ENCODE data around the gene PPM1J. TPM values are rescaled to one million over a fixed set of nuclear protein-coding genes. Genes with fewer than 3 reads are reported as not detected.
A peak's percentile ranks its signal among the peaks of the same experiment; 100 is the strongest.

Gene PPM1J
- total and polyA plus RNA-seq, 2 experiments from 2014 or later = 0.54 to 1.5 TPM

DNA sequence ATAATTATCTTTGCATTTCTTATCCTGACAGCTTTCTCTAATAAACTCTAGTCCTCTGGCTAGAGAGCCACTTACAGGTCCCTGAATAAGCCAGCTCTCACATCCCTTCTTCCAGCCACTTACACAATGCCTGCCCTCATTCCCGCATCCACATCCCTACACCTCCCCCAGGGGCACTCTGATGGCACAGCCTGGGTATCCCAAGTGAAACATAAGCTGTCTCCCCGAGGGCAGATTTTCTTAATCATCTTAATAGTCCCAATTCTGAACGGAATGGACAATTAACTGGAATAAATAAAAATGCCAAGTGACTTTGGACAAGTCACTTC lies 13.1 kb downstream of the PPM1J start:
- Histone ChIP-seq H3K36me3 (ENCODE audit: low read depth) (peaks cover 5% of the 10 kb centered on the region), H3K4me3 (no peak overlapping the region), H3K9me3 (ENCODE audit: low read depth) (no peaks in the 10 kb centered on the region), H3K4me2 (ENCODE audit: unreplicated experiment) (no peak overlapping the region), H4K20me1 (ENCODE audit: insufficient read depth) (no peaks in the 10 kb centered on the region), H3K4me1 (ENCODE audit: insufficient read depth) (peaks cover 17% of the 10 kb centered on the region), H2AFZ (no peak overlapping the region), H3K27ac (peak overlapping the region; percentile 80; the same call in 1 of the 2 replicates), H3K79me2 (ENCODE audit: insufficient read depth) (peaks cover 42% of the 10 kb centered on the region), H3K27me3 (replicated peaks; ENCODE audit: insufficient read depth) (no peaks in the 10 kb centered on the region), H3F3A (ENCODE audit: insufficient read depth) (peaks cover 55% of the 10 kb centered on the region), H3K9me2 (ENCODE audit: insufficient read depth) (no peaks in the 10 kb centered on the region), H3K9ac (0 out of 2 replicates have a peak overlapping the region, but pooled peaks have one; percentile 4)
- TF ChIP-seq EZH2phosphoT487 (IDR thresholded peaks at IDR 0.05; ENCODE audit: insufficient read depth, low read depth) = no peak
- TF ChIP-seq EZH2 (IDR thresholded peaks at IDR 0.05; ENCODE audit: insufficient read depth, poor library complexity, severe bottlenecking) = no peak
- DNase-seq = no peak
- WGBS, 2 experiments (ENCODE audit: low coverage in 1 of 2, low lambda C conversion rate in 2 of 2, missing lambda C conversion rate in 2 of 2) = 55 to 62% methylated on average over 3 of the region's 3 CpGs
- in situ Hi-C loops (cut with MboI) = no loop called here

DNA sequence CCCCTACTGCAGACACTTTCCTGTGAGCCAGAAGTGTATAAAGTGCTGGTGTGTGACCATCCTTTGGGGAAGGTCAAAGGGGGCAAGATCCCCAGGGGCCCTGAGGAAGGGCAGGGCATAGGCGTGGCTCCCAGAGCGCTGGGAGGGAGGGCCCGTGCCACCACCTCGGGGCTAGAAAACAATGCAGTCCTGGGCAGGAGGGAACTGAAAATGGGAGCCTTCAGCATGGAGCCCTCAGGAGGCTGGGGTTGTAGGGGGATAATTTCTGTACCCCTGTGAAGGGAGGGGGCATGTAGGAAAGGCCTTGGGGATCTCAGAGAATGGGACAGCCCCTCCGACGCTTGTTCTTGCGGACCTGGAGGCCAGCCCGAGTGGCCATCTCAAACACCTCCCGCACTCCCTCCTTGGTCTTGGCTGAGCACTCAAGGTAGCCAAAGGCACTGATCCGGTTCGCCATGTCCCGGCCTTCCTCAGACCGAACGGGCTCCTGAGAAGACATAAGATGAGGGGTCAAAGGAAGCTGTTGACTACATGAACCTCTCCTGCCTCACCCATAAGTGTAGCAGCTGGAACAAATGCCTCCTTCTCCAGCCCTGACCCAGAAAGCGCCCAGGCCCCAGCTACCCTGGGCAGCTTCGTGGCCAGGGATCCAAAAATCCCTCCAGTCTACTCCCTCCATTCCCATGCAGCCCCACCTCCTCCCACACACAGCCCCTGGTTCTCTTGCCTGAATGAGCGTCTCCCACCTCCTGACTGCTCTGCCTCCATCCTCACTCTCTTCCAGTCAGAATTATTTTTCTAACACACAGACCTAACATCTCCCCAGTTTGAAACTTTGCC lies 13.7 kb downstream of the PPM1J start:
- H3K4me2 ChIP-seq (ENCODE audit: unreplicated experiment) = peak overlapping the region; percentile 66
- H3K36me3 ChIP-seq (ENCODE audit: low read depth) = peaks cover 5% of the 10 kb centered on the region

DNA sequence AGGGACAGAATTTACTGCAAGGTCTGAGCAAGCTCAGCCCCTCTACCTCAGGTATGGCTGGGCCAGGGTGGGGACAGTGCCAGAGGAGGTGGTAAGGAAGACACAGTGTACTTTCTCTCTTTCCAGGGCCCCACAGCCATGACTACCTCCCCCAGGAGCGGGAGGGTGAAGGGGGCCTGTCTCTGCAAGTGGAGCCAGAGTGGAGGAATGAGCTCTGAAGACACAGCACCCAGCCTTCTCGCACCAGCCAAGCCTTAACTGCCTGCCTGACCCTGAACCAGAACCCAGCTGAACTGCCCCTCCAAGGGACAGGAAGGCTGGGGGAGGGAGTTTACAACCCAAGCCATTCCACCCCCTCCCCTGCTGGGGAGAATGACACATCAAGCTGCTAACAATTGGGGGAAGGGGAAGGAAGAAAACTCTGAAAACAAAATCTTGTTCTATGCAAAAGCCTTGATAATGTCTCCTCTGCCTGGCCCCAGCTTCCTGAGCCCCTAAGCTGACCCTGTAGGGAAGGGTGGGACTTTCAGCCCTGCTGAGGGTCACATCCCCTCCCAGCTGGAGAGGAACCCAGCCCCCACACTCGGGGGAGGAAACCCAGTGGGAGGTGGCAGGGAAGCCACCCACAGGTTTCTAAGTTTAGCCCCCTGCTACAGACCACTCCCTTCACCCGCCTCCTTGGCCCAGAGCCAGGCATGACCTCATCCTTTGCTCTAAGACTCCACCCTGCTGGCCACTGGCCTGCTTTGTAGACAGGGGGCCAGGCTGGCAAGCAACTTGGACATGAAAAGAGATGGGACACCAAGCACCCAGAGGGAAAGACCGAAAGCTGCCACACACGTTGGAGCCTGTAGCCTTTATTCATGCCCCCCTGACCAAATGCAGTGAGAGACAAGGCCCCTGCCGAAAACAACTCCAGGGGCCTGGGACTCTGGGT lies 14.6 kb downstream of the PPM1J start:
- Histone ChIP-seq H3K4me2 (ENCODE audit: unreplicated experiment) (peak overlapping the region; percentile 66), H3K79me2 (ENCODE audit: insufficient read depth) (peaks cover 28% of the 10 kb centered on the region), H3K27me3 (replicated peaks; ENCODE audit: insufficient read depth) (no peaks in the 10 kb centered on the region), H3K36me3 (ENCODE audit: low read depth) (peaks cover 5% of the 10 kb centered on the region), H3K9me2 (ENCODE audit: insufficient read depth) (no peaks in the 10 kb centered on the region), H3K9me3 (ENCODE audit: low read depth) (no peaks in the 10 kb centered on the region), H4K20me1 (ENCODE audit: insufficient read depth) (no peaks in the 10 kb centered on the region), H3F3A (ENCODE audit: insufficient read depth) (peaks cover 50% of the 10 kb centered on the region), H3K4me1 (ENCODE audit: insufficient read depth) (peaks cover 17% of the 10 kb centered on the region), H3K4me3 (no peak overlapping the region), H3K9ac (peak overlapping the region; percentile 53; the same call in 1 of the 2 replicates), H3K27ac (peak overlapping the region; percentile 80), H2AFZ (no peak overlapping the region)
- DNase-seq = peak; percentile 92
- no peak for TF ChIP-seq EZH2phosphoT487 (IDR thresholded peaks at IDR 0.05; ENCODE audit: insufficient read depth, low read depth)
- TF ChIP-seq EZH2 (IDR thresholded peaks at IDR 0.05; ENCODE audit: insufficient read depth, poor library complexity, severe bottlenecking) = no peak
- 41 to 47% methylated on average over 6 to 7 of the region's 7 CpGs for WGBS, 2 experiments (ENCODE audit: low coverage in 1 of 2, low lambda C conversion rate in 2 of 2, missing lambda C conversion rate in 2 of 2)
- in situ Hi-C loops (cut with MboI) = no loop called here

More for the DNA sequence above, 13.7 kb downstream of the PPM1J start:
- Histone ChIP-seq H4K20me1 (ENCODE audit: insufficient read depth) (no peaks in the 10 kb centered on the region), H3K4me3 (no peak overlapping the region), H3F3A (ENCODE audit: insufficient read depth) (peaks cover 55% of the 10 kb centered on the region), H3K4me1 (ENCODE audit: insufficient read depth) (peaks cover 17% of the 10 kb centered on the region), H3K27me3 (replicated peaks; ENCODE audit: insufficient read depth) (no peaks in the 10 kb centered on the region), H3K9ac (peak overlapping the region; percentile 53; the same call in 1 of the 2 replicates), H2AFZ (no peak overlapping the region), H3K27ac (peak overlapping the region; percentile 80), H3K79me2 (ENCODE audit: insufficient read depth) (peaks cover 37% of the 10 kb centered on the region), H3K9me3 (ENCODE audit: low read depth) (no peaks in the 10 kb centered on the region), H3K9me2 (ENCODE audit: insufficient read depth) (no peaks in the 10 kb centered on the region)
- TF ChIP-seq EZH2 (IDR thresholded peaks at IDR 0.05; ENCODE audit: insufficient read depth, poor library complexity, severe bottlenecking) (no peak), EZH2phosphoT487 (IDR thresholded peaks at IDR 0.05; ENCODE audit: insufficient read depth, low read depth) (no peak)
- 76 to 79% methylated on average over 17 of the region's 17 CpGs for WGBS, 2 experiments (ENCODE audit: low coverage in 1 of 2, low lambda C conversion rate in 2 of 2, missing lambda C conversion rate in 2 of 2)
- in situ Hi-C loops (cut with MboI) = no loop called here
- DNase-seq = no peak

GRCh38 chr1:112699425-112700144 lies 15.5 kb downstream of the PPM1J start:
- Histone ChIP-seq H3K79me2 (ENCODE audit: insufficient read depth) (peaks cover 20% of the 10 kb centered on the region), H3K27me3 (replicated peaks; ENCODE audit: insufficient read depth) (no peaks in the 10 kb centered on the region), H3K4me1 (ENCODE audit: insufficient read depth) (peaks cover 17% of the 10 kb centered on the region), H3K36me3 (ENCODE audit: low read depth) (peaks cover 5% of the 10 kb centered on the region), H3K4me2 (ENCODE audit: unreplicated experiment) (no peak overlapping the region), H3F3A (ENCODE audit: insufficient read depth) (peaks cover 44% of the 10 kb centered on the region), H4K20me1 (ENCODE audit: insufficient read depth) (no peaks in the 10 kb centered on the region), H3K4me3 (no peak overlapping the region), H3K9ac (no peak overlapping the region), H2AFZ (no peak overlapping the region), H3K9me3 (ENCODE audit: low read depth) (no peaks in the 10 kb centered on the region), H3K27ac (peak overlapping the region; percentile 80; the same call in 1 of the 2 replicates), H3K9me2 (ENCODE audit: insufficient read depth) (no peaks in the 10 kb centered on the region)
- in situ Hi-C loops (cut with MboI) = no loop called here
- no peak for TF ChIP-seq EZH2phosphoT487 (IDR thresholded peaks at IDR 0.05; ENCODE audit: insufficient read depth, low read depth)
- TF ChIP-seq EZH2 (IDR thresholded peaks at IDR 0.05; ENCODE audit: insufficient read depth, poor library complexity, severe bottlenecking) = no peak
- no peak for DNase-seq
- 88% methylated on average over 13 of the region's 13 CpGs for WGBS, 2 experiments (ENCODE audit: low coverage in 1 of 2, low lambda C conversion rate in 2 of 2, missing lambda C conversion rate in 2 of 2)
